ENCODE measurements around the gene DRAM2. TPM values are rescaled to one million over a fixed set of nuclear protein-coding genes. Genes with fewer than 3 reads are reported as not detected.

The DRAM2 gene
- 10 to 100 TPM; 70.0 to 76.8 (median 71.8) TPM for polyA plus RNA-seq (ENCODE audit: insufficient read length in 4 of 4)

DNA sequence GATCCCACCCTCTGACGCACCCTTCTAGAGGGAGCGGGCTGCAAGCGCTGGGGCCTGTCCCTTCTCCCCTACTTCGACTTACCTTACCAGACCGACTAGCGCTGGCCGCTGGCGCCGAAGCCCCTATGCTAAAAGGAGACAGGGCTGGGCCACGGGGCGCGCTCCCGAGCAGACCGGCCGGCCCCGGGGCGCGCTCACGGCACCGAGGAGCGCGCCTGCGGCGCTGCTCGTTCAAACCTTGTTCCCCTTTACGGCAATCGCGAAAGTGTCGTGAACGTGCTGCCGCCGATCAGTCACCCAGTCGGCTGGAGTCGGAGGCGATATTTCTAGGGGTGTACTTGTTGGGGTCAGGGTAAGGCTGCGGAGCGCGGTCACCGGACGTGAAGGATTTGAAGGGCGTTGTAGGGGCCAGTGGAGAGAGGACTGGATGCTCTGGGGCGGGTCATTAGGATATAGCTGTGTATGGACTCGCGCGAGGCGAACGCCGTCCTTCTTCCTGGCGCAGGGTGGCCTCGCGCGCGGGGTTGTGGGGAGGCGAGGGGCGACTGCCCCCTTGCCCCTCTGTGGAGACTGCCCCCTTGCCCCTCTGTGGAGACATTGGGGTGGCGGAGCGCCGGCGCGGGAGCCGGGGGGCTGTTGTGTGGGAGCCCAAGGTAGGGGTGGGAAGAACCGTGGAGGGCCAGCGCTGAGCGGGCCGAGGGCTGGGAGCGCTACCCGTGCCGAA, at the start of gene DRAM2, which contains the start of gene CEPT1:
DRAM2 (minus strand) TSS at position 138 of the 724 bp plus-strand sequence. CDS start 8,539 bp downstream, outside the sequence.
CEPT1 (plus strand) TSS at position 268 of the 724 bp plus-strand sequence. CDS start 7,492 bp downstream, outside the sequence.
- peak; percentile 93 to 95 (median 94) for DNase-seq (ENCODE audit: low read depth in 4 of 4, low spot score in 3 of 4)

DNA sequence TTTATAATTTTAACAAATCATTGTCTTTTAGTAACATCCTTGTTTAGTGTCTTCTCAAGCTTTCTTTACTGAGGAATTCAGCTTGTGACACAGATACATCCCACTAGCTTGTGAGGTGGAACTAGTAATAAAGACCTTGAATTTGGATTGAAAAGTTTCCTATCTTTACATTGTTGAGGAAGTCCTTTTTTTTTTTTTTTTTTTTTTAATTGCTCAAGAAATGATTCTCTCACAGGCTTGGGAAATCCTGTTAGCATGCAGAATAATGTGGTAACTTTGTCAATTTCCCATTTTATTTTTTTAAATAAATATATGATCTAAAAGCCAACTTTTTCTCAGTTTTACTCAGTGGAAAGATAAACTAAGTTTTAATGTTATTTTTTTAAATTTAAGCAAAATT, 44.8 kb upstream of the DRAM2 start:
- no peak for DNase-seq (ENCODE audit: low read depth in 4 of 4, low spot score in 3 of 4)

DNA sequence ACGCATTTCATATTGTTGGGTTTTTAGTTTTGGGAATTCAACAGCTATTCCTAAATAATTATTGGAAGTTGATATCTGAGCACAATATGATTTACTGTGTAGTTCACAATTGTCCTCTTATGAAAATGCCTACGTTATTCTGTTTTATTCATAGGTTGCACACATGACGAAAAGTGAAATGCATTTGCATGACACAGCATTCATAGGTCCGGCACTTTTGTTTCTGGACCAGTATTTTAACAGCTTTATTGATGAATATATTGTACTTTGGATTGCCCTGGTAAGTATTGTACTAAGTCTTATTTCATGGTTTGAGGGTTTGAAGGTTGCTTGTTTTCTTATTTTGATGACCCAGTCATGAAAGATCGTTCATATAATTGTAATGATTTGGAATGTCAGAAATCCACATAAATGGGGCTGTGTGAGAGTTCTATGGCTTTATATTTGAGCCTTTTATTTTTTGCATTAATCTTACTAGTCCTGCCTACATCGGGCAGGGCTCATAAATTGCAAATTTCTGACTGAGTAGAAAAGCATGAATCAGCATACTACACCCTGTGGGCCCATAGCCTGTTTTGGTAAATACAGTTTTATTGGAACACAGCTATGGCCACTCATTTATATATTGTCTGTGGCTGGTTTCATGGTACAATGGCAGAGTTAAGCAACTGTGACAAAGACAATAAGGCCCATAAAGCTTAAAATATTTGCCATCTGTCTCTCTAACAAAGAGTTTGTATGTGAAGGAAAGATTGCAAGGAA, 43.6 kb upstream of the DRAM2 start:
- DNase-seq (ENCODE audit: low read depth in 4 of 4, low spot score in 3 of 4) = no peak

DNA sequence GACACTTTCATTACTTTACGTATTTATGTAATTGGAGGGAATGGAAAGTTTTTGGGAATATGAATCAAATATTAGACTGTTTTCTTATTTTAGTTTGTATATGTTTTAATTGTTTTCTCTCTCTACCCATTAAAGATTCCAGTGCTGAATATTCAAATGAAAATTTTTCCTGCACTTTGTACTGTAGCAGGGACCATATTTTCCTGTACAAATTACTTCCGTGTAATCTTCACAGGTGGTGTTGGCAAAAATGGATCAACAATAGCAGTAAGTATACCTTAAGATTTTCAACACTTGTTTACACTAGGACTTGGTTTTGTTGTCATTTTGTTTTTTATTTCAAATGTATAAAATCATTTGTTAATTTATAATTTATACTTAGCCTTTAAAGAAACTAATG, 42.2 kb upstream of the DRAM2 start:
- DNase-seq (ENCODE audit: low read depth in 4 of 4, low spot score in 3 of 4) = no peak

DNA sequence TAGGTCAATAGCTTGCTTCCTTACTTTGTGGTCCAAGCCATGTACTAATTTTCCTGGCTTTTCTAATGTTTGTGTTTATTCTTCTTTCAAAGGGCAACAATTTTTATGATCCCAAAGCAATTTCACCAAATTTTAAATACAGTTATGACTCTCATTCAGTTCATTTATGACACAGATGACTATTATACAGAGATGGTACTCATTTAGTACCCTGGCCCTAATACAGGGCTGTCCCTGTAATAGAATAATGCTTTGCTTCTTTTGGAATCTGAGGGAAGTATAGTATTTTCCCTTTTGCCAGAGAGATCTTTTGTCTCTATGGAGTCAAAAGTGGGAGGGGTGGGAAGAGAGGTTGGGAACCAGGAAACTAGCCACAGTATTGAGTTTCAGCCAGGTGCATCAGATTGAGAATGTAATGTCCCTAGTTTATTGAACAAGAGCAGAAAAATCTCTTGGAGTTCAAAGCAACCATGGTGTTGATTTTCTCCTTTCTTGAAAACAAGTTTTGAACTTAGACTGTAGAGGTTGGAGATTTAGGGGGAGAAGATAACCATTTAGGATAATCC, 40.2 kb upstream of the DRAM2 start:
- no peak for DNase-seq (ENCODE audit: low read depth in 4 of 4, low spot score in 3 of 4)

DNA sequence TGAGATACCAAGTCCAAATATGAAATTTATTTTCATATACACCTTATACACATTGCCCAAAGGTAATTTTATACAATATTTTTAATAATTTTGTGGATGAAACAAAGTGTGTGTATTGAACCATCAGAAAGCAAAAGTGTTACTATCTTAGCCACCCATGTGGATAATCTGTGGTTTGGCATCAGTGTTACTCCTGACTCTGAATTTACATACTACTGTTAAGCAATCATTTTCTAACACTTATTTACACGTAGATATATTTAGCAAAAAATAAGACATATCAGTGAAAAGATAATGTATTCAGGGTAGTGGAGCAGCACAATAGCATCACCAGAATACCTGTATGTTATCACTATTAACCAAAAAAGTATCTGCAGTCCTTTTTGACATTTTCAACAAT, 36.8 kb upstream of the DRAM2 start:
- DNase-seq (ENCODE audit: low read depth in 4 of 4, low spot score in 3 of 4) = no peak

DNA sequence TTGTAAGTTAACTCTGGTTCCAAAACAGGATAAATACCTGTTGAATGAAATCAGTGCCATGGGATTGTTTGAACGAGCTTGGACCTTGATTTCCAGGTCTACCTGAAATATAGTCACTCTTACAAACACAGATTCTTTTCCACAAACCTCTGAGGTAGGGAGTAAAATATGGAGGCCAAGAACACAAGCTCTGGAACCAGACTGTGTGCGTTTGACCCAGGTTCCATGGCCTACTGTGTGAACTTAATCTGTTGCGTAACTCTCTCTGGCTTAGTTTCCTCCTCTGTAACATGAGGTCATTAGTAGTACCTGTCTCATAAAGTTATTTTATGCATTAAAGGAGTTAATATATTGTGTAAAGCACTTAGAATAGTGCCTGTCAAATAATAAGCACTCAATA, 35.5 kb upstream of the DRAM2 start:
- DNase-seq (ENCODE audit: low read depth in 4 of 4, low spot score in 3 of 4) = no peak

DNA sequence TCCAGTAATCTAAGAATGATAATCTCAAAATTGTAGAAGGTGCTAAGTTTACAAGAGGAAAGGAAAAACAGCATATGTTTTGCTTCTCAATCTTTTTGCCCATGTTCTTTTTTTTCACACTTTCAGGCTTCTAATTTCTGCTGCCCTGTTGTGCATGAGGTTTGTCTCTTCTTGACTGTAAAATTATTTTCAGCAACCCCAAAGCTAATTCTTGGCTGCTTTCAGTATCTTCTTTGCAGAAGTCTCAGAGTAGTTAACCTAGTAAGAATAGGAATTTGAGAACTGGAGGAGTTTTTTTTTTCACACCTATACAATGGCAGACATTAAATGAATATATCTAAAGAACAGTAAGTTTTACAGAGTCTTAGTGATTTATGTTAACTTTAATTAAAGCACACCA, 34.2 kb upstream of the DRAM2 start:
- no peak for DNase-seq (ENCODE audit: low read depth in 4 of 4, low spot score in 3 of 4)

DNA sequence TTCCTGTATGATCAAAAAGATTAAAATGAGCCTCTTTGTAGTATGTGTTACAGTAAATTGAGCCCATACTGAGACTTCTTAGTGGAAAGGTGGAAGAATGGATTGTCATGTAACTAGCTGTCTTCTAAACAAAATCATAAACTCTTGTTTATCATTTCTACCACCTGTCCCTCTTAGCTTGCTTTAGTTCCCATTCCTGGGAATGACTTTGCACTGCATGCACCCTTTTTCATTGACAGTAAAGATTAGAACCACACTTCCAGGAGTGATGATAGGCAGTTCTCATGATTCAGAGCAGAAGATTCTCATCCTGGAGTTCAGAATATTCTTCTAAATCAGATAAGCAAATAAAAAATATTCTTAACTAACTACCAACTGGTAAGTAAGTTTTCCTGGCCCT, 32.6 kb upstream of the DRAM2 start:
- DNase-seq (ENCODE audit: low read depth in 4 of 4, low spot score in 3 of 4) = no peak

DNA sequence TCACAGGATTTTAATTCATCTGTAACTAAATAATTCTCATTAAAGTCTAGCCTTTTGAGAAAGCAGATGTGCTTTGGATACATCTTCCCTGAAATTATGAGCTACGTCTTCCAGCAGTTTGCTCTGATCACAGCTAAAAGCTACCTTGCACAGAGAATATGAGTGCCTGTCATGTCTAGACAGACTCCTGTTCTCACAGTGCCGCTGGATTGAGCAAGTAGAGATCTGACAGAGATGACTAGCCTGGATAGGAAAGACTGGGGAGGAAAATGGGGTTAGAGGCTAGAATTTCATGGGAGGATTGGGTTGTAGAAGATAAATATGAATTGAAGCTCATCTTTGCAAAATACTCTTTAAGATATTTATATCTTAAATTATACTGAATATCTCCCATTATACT, 24.3 kb upstream of the DRAM2 start:
- no peak for DNase-seq (ENCODE audit: low read depth in 4 of 4, low spot score in 3 of 4)

DNA sequence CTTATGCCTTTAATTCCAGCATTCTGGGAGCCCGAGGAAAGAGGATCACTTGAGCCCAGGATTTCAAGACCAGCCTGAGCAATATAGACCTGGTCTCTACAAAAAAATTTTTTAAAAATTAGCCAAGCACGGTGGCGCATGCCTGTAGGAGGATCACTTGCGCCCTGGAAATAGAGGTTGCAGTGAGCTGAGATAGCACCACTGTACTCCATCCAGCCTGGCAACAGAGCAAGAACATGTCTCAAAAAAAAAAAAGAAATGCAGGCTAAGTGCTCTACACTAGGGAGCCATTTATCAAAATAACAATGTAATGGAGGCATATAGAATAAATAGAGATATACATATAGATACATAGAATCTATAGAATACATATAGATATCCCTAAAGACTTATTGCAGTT, 23.5 kb upstream of the DRAM2 start:
- no peak for DNase-seq (ENCODE audit: low read depth in 4 of 4, low spot score in 3 of 4)

DNA sequence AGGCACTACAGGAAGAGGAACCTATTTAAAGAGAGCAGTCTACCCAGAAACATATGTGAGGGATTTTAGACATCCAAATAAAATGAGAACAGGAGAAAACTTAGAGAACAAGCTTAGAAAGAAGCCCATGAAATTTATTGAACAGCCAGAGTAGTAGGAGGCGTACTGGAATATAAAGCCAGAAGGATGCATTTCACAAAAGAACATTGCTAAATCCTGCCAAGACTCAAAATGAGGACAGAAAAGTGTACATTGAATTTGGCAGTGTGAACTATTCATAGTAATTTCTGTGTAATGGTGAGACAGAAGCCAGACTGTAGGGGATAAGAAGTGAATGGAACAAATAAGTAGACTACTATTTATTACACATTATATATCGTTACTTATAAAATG, 22.6 kb upstream of the DRAM2 start:
- DNase-seq (ENCODE audit: low read depth in 4 of 4, low spot score in 3 of 4) = no peak

DNA sequence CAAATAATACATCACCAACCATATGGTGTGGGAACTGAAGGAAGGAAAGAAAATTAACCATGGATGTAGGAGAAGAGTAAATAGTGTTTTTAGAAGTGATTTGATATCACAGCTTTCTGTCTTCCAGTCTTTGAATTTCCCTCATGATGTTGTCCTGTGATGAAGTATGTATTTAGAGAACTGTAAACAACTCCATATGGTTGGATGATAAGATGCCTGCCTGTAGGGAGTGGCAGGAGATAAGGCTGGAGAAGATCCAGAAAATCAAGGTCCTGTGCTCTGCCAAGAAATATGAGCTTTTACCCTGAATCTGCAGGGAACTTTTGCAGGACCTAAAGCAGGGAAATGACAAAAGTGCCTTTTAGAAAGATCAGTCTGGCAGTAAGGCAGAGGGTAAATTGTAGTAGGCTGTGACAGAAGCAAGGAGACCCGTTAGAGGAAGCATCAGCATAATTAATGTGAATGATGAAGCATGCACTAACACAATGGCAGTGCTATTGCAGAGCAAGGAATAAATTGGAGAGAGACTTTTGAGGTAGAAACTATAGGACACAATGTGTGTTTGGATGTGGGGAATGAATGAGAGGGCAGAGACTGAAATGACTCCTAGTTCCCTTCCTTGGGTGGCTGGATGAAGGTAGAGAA, 22.1 kb upstream of the DRAM2 start:
- DNase-seq (ENCODE audit: low read depth in 4 of 4, low spot score in 3 of 4) = no peak

DNA sequence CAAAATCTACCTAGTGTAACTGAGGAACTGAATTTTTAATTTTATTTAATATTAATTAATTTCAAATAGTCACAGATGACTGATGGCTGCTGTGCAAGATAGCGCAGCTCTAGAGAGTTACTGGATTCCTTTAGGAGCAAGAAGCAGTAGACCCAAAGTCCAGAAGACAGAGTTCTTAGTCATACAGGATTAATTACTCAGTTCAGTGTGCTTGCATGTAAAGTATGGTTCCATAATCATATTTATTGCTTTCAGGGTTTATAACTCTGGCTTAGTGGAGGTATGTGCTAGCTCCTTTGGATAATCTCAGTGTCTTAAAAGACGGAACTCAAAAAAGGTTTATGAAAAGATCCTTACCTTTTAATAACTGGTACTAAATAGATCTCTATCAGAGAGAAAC, 17.5 kb upstream of the DRAM2 start:
- no peak for DNase-seq (ENCODE audit: low read depth in 4 of 4, low spot score in 3 of 4)

DNA sequence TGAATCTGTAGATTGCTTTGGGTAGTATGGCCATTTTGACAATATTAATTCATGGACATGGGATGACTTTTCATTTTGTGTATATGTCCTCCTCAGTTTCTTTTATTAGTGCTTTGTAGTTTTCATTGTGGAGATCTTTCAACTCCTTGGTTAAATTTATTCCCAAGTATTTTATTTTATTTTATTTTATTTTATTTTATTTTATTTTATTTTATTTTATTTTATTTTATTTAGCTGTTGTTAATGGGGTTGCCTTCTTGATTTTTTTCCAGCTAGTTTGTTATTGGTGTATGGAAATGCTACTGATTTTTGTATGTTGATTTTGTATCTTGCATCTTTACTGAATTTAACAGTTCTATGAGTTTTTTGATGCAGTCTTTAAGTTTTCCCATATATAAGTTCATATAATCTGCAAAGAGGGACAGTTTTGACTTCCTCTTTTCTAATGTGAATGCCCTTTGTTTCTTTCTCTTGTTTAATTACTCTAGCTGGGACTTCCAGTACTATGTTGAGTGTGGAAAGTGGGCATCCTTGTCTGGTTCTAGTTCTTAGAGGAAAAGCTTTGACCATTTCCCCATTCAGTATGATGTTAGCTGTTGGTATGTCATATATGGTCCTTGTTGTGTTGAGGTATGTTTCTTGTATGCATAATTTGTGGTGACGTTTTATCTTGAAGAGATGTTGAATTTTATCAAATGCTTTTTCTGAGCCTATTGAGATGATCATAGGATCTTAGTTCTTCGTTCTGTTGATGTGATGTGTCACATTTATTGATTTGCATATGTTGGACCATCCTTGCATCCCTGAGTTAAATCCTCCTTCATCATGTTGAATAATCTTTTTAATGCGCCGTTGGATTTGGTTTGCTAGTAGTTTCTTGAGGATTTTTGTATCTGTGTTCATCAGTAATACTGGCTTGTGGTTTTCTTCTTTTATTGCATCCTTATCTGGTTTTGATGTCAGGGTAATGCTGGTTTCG, 14.4 kb upstream of the DRAM2 start:
- DNase-seq (ENCODE audit: low read depth in 4 of 4, low spot score in 3 of 4) = no peak

DNA sequence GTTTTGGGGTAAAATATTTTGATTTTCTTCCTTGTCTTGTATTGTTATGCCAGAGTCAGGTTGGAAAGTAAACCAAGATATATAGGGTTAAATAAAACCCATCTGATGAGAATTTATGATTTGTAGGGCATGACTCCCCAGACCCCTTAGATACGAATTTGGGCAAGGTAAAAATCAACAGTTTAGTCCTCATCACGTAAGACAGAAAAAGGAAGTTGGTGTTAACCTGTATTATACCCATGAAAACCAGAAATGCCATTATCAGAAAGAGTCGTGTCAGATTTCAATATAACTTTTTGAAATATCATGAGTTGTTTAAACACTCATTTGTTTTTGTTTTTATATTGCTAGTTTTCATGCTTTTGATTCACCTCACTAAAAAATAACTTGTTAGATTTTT, 11.9 kb upstream of the DRAM2 start:
- no peak for DNase-seq (ENCODE audit: low read depth in 4 of 4, low spot score in 3 of 4)

DNA sequence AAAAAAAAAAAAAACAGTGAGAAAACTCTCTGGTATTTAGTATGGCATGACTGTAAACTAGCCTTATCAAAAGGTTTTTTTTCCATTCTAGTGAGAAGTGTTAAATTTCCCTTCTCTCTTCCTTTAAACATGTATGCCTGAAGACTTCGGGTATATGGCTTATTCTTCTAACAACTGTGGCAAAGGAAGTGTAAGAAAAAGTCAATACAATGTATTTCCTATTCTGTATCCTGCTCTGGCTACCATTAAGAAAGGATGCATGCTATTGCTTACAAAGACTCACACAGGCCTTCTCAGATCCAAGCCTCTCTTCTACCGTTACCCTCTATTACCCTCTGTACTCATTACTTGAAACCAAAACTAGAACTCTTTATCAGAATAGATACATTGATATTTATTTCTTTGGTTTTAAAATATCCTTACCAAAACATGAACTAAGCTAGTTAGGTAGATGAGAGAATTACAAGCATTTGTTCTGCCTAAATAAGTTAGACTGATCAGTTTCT, 8.5 kb upstream of the DRAM2 start:
- no peak for DNase-seq (ENCODE audit: low read depth in 4 of 4, low spot score in 3 of 4)

DNA sequence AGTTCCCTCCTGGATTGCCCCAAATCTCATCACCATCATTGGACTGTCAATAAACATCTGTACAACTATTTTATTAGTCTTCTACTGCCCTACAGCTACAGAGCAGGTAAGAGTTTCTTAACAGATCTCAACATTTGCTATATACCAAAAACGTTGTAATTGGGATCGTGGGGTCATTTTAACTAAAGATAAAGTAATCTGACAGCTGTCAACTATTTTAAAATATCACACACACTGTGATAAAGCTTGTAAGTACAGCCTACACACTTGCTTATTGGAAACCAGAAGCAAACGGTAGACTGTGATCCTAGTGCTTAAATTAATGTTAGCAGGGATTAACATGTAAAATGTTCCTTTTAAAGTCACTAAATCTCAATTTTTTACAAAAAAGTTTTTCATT, 8.1 kb upstream of the DRAM2 start:
- no peak for DNase-seq (ENCODE audit: low read depth in 4 of 4, low spot score in 3 of 4)

DNA sequence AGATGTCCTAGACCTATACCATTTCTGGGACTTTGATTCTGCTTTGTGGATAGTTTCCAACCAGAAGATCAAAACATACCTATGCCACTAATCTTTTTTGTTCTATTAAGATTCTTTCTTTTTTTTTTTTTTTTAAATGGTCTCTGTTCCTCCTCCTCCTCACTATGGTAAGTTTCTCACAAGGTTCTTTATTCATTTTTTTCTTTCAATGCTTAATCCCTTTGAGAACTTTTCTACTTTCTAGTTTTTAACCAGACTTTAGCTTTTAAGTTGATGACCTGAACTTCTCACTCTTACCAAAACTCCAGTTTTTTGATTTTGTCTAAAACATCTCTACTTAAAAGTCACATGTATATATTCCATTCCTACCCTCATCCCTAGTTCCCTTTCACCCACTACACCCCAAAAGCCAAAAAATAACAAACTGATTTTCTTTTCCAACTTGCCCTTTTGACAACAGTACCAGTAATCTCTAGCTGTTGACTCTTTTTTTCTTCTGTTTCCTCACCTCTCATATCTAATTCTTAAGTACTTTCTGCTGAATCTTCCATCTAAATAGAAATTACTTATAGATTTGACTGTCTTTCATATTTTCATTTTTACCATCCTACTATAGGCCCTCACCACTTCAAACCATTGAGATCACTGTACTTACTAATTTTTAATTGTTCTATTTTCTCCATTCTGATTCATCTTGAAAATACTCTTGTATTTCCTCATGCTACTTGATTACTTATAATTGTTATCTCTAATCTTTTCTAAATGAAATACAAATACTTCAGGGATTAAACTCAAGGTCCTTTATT, 6.3 kb upstream of the DRAM2 start:
- DNase-seq (ENCODE audit: low read depth in 4 of 4, low spot score in 3 of 4) = no peak
